Activated gamma-delta T cell (primary cell): ENCODE data around the gene DNAJC8.
A peak's percentile ranks its signal among the peaks of the same experiment; 100 is the strongest.

Source experiments
- DNase-seq: peaks from one replicate; lab custom pipeline; 2025; lab: John Stamatoyannopoulos, UW

Gene DNAJC8

DNA sequence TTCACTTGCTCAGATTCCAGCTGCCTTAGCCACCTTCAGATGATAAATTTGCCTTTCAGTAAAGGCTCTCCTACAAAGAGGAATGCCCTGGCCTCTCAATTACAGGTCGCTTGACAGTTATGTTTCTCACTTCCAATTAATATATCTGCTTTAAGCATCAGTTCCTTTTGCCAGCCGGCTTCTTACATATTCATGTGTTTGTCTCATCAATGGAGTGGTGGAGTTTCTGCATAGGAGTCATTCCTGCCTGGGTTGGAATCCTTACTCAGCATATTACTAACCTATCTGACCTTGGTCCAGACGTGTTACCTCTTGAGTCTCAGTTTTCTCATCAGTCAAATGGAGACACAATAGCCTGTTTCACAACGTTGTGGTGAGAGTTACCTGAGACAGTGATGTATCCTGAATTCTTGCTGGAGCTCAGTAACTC, 17.1 kb upstream of the DNAJC8 start:
- DNase-seq: no peak

DNA sequence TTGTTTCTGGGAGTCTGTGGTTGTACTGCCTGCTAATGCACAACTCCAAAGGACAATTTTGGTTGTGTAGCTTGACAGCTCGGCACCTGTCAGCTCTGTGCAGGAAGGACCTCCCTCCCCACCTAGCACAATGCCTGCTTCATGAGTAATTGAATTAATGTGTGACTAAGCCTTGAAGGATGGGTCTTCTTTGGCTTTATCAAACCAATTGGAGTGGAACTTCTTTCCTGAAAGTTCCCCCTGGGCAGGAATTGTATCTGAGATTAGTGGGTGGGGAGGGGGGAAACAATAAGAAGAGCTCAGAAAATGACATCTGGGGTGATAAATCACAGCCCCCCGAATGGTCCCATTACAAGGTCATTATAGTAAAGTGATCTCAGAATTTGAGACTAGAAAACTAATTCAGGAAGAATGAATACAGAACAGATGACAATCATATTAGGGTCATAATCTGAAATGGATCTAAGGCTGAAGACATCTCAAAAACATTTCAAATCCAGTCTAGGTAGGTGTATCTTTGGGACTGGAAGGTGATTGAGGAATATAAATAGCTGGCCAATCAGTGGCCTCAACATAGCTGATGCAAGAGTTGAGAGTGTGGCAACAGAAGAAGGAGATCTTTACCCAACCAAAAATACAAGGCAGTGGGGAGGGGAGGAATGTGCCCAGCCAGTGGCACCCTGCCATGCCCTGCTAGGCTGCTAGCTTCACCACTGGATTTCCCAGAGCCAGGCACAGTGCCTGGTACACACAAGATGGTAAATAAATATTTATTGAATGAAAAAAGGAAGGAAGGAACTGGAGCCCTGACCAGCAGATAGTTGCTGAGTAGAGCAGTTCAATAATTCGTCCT, 16.4 kb upstream of the DNAJC8 start:
- DNase-seq: no peak

DNA sequence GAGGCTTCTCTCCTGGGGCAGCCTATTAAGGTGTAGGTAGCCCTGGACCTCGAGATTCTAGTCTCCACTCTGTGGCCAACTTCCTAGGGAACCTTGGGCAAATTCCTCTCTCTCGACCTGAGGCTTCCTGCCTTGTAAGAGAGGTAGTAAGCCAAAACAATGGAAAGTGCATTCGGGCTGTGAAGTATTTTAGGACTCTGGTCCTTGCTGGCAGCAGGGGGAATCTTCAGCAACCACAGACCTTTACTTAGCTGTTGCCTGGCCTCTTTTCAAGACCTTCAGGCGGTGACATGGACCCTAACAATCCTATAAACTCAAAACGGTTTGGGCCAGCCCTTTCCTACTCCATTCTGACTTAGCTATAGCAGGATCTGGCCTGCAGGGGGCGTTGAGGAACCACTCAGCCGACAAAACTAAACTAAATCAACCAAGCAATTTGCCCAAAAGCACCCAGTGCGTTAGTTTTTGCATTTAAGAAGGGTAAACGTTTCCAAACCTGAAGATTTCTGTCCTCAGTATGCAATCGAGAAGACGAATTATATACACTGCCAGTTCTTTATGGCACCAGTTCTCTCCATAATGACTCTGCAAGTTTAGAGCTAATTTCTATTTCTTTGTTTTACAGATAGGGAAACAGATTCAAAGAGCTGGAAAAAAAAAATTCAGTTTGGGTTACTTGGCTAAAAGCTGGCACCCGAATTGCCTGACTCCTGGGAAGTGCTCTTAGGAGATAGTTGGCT, 15.6 kb upstream of the DNAJC8 start:
- DNase-seq: no peak

DNA sequence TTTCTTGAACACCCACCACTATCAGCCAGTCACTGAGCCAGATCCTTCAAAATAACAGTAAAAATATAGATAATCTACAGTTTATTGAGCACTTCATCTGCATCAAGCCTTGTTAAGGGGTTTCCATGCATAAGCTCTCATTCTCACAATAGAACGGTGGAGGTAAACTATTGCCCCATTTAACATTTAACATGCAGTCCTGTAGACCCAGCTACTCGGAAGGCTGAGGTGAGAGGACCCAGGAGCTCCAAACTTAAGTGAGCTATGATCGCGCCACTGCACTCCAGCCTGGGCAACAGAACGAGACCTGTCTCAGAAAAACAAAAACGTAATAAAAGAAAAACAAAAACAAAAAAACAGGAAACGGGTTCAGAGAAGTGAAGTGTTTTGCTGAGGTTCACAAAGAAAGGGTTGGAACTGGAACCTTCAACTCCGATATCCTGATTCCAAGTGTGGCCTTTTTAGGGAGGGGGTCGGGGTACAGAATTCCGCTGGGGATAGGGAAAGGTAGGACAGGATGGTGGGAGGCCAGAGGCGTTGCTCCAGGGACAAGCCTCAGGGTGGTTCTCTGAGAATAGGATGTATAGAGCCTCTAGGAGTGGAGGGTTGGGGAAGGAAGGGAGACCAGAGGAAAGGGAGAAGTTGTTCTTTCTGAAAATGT, 14.9 kb upstream of the DNAJC8 start:
- no peak for DNase-seq

DNA sequence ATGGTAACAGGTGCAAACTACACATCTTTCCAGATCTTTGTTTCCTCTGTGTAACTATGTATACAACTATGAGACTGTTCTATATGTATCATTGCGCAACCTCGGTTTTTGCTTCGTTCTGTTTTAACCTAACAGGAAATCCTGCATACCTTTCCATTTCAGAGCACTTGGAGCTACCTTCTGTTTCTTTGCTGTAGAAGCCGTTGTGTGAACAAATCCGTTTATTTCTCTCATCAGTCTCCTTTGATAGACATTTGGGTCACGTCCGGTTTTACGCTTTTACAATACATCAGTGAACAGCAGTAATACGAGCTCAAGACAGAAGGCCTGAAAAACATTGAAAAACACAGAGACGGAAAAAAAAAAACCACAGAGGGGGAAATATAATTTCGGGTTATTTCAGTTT, 13.6 kb upstream of the DNAJC8 start:
- no peak for DNase-seq

DNA sequence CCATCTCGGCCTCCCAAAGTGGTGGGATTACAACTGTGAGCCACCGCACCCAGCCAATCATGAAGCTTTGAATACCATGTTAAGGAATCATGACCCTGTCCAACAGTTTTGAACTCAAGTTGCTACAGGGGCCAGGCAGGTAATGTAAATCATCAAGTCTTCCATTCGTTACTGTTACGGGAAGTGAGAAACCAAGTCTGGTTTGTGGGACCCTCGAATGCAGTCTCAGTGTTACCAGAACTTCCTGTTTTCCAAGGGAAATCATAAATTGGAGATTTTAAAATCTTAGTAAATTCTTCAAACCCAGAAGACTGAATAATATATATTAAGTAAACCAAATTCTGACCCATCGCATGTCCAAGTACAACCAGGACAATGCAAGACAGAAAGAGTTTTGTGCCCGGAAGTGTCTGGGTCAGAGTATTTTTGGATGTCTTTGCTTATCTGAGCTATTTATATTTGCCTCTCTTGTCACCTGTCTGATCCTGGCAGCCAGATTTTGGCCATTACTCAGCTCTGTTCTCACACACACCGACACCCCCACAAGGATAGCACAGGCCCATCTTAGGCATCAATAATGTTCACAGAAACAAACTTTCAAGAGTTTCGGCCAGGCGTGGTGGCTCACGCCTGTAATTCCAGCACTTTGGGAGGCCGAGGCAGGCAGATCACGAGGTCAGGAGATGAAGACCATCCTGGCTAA, 11.9 kb upstream of the DNAJC8 start:
- DNase-seq: no peak

DNA sequence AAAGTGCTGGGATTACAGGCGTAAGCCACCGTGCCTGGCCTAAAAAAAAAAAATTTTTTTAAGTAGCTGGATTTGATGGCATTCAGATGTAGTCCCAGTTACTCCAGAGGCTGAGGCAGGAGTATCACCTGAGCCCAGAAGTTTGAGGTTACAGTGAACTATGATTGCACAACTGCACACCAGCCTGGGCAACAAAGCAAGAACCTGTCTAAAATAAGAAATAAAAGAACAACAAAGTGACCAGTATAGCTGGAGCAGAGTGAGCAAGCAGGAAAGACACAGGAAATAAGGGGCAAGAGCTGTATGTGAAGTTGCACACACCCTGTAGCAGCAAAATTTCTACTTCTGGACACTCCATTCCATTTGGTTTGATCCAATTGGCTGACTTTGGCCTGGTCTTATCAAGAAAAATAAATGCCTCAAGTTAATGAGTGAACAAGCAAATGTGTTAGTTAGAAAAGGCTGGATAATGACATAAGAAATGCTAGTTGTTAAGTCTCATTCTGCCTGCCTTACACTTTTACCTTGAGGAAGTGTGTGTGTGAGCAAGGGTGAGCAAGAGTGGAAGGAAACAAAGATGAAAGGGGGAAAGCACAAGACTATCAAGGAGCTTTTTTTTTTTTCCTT, 11.0 kb upstream of the DNAJC8 start:
- DNase-seq: no peak

DNA sequence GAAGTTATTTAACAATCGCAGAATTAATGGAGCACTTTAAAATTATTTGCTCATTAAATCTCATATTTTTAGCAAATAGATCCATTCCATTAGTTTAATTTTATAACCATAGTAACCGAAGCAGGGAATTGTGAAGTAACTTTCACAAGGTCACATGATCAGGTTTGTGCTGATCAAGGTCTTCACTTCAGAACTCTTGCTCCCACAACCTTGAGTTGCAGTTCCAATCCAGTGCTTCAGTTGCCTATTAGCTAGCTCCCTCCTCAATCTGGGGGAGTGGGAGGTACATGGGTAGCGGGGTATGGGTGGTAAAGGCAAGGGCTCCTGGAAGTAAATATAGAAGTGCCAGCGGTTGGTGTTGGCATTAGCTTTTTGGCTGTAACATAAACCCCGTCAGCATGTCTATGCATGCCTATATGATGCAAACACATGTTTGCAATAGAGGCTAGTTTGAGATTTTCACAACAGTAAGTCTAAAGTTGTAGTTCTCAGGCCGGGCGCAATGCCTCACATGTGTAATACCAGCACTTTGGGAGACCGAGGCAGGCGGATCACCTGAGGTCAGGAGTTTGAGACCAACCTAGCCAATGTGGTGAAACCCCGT, 8.9 kb upstream of the DNAJC8 start:
- DNase-seq: no peak

DNA sequence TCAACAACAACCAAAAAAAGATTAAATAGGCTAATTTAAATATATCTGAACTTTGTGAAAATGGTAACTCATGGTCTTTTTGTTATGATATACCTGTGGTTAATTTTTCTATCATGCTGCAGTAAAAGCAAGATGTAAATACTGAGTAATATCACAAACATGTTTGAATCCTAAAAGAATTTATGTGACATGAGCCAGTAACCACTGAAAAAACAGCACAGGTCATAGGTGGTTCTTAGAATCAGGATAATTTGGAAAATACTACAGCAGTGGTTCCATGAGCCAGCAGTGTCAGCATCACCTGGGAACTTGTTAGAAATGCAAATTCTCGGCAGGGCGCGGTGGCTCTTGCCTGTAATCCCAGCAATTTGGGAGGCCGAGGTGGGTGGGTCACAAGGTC, 7.2 kb upstream of the DNAJC8 start:
- no peak for DNase-seq

DNA sequence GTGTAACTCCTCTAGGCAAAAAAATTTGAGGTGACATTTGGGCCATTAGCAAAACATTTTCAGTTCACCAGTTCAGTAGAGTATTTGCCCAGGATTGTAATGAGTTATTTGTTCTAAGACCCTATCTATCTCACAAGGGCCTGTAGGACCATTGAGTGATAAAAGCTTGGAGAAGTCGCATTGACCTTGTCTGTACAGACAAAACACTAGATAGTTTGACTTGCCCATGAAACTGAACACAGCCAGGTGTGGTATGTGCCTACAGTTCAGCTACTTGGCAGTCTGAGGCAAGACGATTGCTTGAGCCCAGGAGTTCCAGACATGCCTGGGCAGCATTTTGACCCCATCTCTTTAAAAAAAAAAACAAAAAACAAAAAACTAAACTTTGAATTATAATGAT, 6.2 kb upstream of the DNAJC8 start:
- no peak for DNase-seq

DNA sequence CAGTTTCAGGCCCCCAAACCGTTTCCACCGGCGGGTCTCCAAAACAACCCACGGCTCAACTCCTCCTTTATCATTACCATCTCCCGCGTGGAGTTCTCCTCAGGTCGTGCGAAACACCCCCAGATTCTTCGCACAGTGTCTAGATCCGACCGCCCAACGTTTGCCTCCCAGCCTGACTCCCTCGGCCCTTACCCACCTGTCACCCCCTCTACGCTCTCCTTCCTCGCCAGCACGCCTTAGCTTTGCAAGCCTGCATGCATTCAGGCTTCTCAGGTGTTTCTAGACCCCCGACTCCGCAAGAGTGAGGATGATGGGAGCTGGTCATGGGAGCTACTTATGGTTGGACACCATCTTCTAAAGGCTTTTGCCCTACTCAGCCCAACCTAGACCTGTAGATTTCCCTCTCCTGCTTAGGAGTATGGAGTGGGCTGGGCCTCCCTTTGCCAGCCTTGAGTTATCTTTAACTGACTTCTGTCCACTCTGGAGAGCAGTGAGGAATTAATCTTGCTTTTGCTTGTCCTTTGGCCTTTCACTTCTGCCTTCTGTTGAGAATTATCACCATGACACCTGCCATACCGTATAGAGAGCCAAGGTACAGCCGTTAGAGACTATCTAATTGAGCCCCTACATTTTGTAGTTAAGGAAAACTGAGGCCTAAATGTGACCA, 4.0 kb upstream of the DNAJC8 start:
- DNase-seq: no peak

DNA sequence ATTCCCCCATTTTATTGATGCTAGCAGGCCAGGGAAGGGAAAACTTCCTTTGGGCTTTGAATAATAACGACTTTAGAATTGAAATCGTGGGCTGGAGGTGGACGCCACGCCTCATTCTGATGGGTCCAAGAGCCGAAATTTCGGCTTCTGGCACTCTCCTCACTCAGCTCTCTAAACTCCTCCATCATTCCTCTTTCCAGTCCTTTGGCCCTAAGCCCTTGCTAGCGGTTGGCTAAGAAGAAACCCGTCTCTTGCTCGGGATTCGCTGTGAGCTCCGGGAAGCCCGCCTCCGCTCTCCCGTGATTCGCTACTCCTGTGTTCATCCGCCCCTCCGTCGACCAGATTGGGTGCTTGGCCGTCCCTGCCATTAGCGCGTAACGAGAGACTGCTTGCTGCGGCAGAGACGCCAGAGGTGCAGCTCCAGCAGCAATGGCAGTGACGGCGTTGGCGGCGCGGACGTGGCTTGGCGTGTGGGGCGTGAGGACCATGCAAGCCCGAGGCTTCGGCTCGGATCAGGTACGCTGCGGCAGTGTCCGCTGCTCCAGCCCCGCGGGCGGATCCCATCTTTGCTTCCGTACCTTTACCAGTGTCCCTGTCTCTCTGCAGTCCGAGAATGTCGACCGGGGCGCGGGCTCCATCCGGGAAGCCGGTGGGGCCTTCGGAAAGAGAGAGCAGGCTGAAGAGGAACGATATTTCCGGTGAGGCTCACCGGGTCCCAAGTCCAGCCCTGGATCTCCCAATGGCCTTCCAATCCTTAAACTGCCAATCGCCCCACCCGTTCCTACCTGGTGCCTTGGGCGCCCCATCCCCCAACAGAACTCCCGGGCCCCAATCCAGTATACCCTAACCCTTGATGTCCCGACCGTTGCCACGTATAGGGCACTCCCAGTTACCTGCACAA, 3.2 kb upstream of the DNAJC8 start, which contains the start of gene ATP5IF1:
Gene ATP5IF1, plus strand, starts transcription at position 370 of the 901 bp plus-strand sequence. Its CDS starts 60 bp downstream, at position 430.
- peak; percentile 75 for DNase-seq

DNA sequence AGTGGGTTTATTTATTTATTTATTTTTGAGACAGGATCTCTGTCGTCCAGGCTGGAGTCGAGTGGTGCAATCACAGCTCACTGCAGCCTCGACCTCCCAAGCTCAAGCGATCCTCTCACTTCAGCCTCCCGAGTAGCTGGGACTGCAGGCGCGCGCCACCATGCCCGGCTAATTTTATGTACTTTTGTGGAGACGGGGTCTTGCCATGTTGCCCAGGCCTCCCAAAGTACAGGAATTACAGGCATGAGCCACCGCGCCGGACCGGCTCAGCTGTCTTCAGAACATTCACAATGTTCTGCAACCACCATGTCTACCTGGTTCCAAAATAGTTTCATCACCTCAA, 406 bp upstream of the DNAJC8 start:
- no peak for DNase-seq

DNA sequence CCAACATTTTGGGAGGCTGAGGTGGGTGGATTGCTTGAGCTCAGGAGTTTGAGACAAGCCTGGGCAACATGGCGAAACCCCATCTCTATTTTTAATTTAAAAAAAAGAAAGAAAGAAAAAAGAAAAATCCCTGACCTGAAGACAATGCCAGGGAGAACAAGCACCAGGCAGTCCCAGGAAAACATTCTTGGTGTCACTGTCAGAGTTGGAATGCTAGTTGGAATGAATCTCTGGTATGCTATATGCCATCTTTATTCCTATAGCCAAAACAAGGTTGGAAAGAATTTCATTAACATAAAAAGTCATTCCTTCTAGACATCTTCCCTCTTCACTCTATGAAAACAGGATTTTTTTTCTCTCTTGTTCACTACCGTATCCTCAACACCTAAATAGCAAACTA, 2.8 kb downstream of the DNAJC8 start:
- DNase-seq: no peak

DNA sequence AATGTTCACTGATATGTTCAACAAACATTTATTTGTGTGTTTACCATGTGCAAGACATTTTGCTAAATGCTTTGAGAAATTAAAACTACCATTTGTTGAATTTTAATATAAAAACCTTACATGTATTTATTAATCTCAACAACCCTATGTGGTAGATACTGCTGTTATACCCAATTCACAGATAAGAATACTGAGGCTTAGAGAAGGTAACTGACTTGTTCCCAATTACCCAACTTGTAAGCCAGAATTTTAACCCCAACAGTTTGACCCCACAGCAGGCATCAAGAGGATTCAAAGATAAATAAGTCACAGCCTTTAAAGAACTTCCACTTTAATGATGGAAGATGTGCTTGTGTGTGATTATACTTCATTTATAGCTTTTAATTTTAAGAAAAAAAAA, 3.7 kb downstream of the DNAJC8 start:
- DNase-seq: no peak

DNA sequence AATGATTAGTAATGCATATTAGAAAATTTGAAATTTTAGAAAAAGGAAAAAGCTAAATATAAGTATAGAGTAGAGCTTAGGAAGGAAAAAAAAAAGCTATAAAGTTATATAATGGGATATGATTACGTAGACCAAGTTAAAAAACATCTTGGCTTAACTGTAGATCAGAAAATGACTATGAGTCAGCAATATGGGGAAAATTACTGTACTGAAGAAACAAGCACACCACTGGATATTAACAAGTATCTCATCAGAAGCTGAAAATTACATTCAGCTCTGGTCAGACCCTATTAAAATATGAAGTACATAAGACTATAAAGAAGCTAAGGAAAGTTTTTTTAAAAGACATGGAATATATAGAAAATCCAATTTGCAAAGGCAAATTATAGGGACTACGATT, 19.5 kb downstream of the DNAJC8 start:
- no peak for DNase-seq

DNA sequence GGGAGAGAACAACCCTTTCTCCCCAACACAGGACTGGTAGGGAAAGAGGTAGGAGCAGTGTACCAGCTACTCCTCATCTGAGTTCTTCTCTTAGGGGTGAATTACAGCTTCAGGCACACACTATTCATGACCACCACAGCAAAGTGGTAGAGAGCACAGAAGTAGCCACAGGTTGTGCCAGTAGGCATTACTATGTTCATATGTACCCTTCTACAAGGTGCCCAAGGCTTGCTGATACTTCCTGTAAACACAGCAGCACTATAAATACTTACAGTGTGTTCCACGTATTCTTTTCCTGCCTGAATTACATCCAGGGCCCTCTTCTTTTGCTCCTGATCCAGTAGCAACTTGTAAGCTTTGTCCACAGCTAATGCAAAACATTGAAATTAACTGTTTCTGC, 23.1 kb downstream of the DNAJC8 start:
- DNase-seq: no peak

DNA sequence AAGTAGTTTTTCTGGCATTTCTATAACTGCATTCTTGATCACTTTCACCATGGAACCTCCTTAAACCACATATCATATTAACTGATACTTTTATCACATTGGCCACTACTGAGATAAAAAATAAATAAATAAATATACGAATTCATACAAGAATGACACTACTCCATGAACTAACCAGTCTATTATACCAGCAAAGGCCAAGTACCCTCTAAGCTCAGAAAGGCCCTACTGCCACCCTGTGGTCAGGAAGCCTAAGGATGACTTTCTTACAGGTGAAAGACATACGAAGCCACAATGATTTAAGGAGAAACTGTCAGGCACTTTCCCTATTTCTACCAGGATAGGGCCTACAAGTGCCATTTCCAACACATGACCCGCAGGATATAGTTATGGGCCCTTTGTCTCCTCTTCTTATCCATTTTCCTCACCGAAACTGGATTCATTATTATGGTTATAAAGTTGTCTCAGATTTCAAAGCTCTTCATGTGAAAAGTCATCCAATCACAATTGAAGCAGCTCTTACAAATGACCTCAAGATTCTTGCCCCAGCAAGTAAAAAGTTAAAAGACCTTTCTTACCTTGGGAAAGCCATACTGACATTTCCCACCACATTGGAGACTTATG, 23.9 kb downstream of the DNAJC8 start:
- no peak for DNase-seq

DNA sequence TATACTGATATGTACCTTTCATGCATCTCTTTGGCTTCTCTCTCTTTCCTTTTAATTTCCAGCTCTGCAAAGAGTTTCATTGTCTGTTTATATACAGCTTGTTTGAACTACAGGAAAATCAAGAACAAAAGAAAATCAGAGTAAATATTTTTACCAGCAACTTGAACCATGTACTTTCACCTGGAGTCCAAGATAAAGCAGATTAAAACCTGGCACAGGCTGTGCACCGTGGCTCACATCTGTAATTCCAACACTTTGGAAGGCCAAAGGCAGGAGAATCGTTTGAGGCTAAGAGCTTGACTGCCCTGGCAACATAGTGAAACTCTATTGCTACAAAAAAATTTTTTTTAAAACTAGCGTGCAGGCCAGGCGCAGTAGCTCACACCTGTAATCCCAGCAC, 27.6 kb downstream of the DNAJC8 start:
- DNase-seq: no peak
